ENCODE measurements around the gene CHEK2.
A peak's percentile ranks its signal among the peaks of the same experiment; 100 is the strongest.

Gene CHEK2

DNA sequence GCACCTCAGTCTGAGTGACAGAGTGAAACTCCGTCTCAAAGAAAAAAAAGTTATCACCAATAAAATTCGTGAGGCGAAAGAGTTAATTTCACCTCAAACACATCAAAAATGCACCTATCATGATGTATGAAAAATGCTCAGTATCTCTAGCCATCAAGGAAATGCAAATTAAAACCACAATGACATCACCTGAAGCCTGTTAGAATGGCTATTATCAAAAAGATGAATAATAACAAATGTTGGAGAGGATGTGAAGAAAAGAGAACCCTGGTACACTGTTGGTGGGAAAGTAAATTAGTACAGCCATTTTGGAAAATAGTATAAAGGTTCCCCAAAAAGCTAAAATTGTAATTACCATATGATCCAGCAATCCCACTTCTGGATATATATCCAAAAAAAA lies 23.6 kb downstream of the CHEK2 start:
- H3K9me3 ChIP-seq: no peaks in the 10 kb centered on the region
- H3K4me2 ChIP-seq: no peak overlapping the region
- TF ChIP-seq Cebpa-rat (IDR thresholded peaks at IDR 0.05): no peak
- no peak overlapping the region for H3K9ac ChIP-seq
- H3K27ac ChIP-seq: no peak overlapping the region
- H3K27me3 ChIP-seq: no peaks in the 10 kb centered on the region
- H3K36me3 ChIP-seq: peaks cover 91% of the 10 kb centered on the region
- H4K20me1 ChIP-seq: 0 out of 2 replicates have a peak, but pooled peaks cover under 1% of the 10 kb centered on the region
- H3K4me1 ChIP-seq: no peaks in the 10 kb centered on the region
- H3K4me3 ChIP-seq: no peak overlapping the region

DNA sequence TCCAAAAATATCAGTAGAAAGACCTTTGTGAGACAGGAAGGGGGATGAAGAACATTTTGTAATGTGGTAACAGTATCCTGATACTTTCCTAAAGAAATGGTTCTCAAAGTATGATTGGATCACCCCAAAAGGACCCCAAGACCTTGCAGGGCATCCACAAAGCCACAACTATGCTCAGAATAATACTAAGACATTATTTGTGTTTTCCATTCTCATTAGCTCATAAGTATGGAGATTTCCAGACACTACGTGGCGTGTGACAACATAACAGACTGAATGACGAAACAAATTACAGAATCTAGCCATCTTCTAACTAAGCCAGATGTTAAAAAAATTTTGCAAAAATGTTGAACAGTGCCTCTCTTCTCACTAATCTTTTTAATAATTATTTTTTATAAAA lies 24.9 kb downstream of the CHEK2 start:
- Histone ChIP-seq H3K4me2 (no peak overlapping the region), H3K9me3 (no peaks in the 10 kb centered on the region), H4K20me1 (peaks cover 5% of the 10 kb centered on the region; the same call in 1 of the 2 replicates), H3K4me3 (no peak overlapping the region), H3K4me1 (no peaks in the 10 kb centered on the region), H3K9ac (no peak overlapping the region), H3K27ac (no peak overlapping the region), H3K36me3 (peaks cover 91% of the 10 kb centered on the region), H3K27me3 (no peaks in the 10 kb centered on the region)
- TF ChIP-seq Cebpa-rat (IDR thresholded peaks at IDR 0.05): no peak

DNA sequence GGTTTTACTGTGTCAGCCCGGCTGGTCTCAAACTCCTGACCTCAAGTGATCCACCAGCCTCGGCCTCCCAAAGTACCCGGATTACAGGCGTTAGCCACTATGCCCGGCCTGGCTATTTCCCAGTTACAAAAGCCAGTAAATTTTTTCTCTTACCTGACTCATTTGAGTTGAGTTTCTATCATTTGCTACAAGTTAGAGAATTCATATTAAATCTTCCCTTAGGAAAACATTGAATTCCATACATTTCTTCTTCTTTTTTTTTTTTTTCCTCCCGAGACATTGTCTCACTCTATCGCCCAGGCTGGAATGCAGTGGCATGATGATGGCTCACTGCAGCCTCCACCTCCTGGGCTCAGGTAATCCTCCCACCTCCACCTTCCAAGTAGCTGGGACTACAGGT lies 26.0 kb downstream of the CHEK2 start:
- Histone ChIP-seq H3K4me3 (no peak overlapping the region), H3K9ac (no peak overlapping the region), H3K36me3 (peaks cover 89% of the 10 kb centered on the region), H3K4me1 (no peaks in the 10 kb centered on the region), H4K20me1 (peaks cover 5% of the 10 kb centered on the region; the same call in 1 of the 2 replicates), H3K27me3 (no peaks in the 10 kb centered on the region), H3K27ac (no peak overlapping the region), H3K9me3 (no peaks in the 10 kb centered on the region), H3K4me2 (no peak overlapping the region)
- TF ChIP-seq Cebpa-rat (IDR thresholded peaks at IDR 0.05): no peak

DNA sequence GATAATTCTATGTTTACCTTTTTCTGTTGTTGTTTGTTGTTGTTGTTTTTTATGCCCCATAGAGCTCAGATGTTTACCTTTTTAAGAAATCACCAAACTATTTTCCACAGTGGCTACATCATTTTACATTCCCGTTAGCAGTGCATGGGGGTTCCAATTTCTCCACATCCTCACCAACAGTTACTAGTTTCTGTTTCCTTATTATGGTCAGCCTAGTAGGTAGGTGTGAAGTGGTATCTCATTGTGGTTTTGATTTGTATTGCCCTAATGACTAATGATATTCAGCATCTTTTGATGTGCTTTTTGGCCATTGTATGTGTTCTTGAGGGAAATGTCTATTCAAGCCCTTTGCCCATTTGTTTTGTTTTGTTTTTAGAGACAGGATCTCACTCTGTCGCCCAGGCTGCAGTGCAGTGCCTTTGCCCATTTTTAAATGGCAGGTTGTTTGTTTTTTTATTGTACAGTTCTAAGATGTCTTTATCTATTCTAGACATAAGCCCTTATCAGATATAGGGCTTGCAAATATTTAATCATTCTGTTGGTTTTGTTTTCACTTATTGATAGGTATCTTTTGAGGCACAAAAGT lies 27.5 kb downstream of the CHEK2 start:
- H3K27me3 ChIP-seq: no peaks in the 10 kb centered on the region
- no peak overlapping the region for H3K9ac ChIP-seq
- H3K36me3 ChIP-seq: peaks cover 93% of the 10 kb centered on the region
- no peaks in the 10 kb centered on the region for H3K4me1 ChIP-seq
- no peaks in the 10 kb centered on the region for H3K9me3 ChIP-seq
- peaks cover 5% of the 10 kb centered on the region; the same call in 1 of the 2 replicates for H4K20me1 ChIP-seq
- TF ChIP-seq Cebpa-rat (IDR thresholded peaks at IDR 0.05): no peak
- H3K4me2 ChIP-seq: no peak overlapping the region
- H3K27ac ChIP-seq: no peak overlapping the region
- no peak overlapping the region for H3K4me3 ChIP-seq

DNA sequence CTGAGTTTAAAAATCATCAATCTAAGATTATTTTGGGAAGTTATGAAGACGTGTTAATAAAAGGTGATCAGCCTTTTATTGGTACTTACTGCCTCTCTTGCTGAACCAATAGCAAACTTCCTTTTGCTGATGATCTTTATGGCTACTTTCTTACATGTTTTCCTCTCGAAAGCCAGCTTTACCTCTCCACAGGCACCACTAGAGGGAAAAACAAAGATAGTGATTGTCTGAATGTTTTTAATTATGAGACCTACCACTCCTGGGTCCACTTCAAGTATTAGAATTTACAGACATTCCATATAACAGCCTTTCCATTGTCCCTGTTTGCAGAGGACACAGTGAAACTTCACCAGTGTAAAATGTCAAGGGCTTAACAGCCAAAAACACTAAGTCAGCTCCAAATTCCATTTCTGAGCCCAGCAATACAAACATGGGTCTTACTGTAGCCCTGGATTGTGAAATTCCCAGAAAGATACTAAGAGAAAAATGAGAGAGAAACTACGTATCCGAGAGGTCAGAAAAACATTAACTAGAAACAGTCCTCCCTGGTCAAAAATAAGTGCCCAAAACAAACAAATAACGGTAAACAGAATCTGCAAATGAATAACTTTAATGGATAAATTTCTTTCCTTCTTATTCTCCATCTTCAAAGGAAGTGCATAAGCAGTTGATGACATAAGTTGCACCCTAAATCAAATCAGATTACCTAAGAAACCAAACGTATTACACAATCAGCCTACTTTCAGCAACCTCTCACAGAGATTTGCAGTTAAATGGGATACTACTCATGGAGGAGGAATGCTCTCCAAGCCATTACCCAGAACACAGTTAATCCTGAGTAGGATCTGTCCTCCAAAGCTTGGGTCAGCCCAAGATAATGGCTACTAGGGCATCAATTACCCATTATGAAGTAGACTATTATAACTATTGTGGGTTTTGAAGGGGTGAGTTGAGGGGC lies 29.5 kb downstream of the CHEK2 start:
- H3K27me3 ChIP-seq: no peaks in the 10 kb centered on the region
- H3K9me3 ChIP-seq: no peaks in the 10 kb centered on the region
- H3K36me3 ChIP-seq: peaks cover 92% of the 10 kb centered on the region
- H3K4me3 ChIP-seq: no peak overlapping the region
- no peak overlapping the region for H3K9ac ChIP-seq
- H3K27ac ChIP-seq: no peak overlapping the region
- peaks cover 5% of the 10 kb centered on the region; the same call in 1 of the 2 replicates for H4K20me1 ChIP-seq
- no peak overlapping the region for H3K4me2 ChIP-seq
- H3K4me1 ChIP-seq: no peaks in the 10 kb centered on the region; the same call in 1 of the 2 replicates
- TF ChIP-seq Cebpa-rat (IDR thresholded peaks at IDR 0.05): peak; percentile 47; the same call in 1 of the 2 replicates

DNA sequence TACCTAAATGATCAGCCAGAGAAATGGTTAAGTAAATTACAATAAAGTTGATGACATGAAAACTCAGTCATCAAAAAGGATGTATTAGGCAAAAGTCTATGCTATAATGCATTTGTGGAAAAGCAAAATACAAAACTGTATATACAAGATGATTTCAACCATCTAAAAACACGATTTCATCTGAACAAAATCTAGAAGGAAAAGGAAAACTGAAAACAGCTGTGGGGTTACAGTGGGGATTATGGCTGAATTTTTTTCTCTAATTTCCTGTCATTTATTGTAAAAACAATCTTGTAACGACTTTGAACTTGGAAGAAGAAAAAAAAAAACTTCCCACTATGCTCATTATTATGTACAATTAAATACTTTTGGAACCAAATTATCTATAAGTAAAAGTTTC lies 30.3 kb downstream of the CHEK2 start:
- H3K4me1 ChIP-seq: peaks cover 3% of the 10 kb centered on the region; the same call in 1 of the 2 replicates
- H3K4me3 ChIP-seq: no peak overlapping the region
- no peaks in the 10 kb centered on the region for H3K9me3 ChIP-seq
- H3K27ac ChIP-seq: no peak overlapping the region
- no peaks in the 10 kb centered on the region for H3K27me3 ChIP-seq
- H3K9ac ChIP-seq: no peak overlapping the region
- peaks cover 92% of the 10 kb centered on the region for H3K36me3 ChIP-seq
- no peak overlapping the region for H3K4me2 ChIP-seq
- TF ChIP-seq Cebpa-rat (IDR thresholded peaks at IDR 0.05): no peak
- H4K20me1 ChIP-seq: peaks cover 5% of the 10 kb centered on the region; the same call in 1 of the 2 replicates

DNA sequence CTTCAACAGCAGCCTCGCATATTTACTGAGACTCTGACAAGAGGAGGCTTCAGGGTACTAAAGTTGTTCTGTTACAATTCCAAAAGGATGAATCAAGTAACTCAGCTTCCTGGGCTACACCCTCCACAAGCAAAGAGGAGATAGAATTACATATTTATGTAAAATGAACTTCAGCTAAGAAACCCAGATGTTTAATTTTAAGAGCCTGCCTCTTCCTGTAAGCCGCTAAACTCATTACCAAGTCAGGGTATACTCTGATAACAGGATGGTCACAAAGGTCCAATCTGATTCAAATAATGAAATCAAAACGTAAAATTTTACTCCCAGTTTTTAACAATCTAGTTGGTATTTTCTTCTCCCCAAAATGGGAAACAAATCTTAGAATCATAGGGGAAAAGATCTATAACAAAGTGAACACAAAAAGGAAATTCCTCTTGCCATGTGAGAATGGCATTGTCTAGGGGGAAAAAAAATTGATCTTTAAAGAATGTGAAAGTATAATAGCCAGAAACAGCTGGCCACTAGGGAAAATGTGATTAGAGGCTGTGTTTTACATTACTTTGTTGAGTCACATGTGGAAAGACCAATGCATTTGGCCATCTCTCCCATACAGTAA lies 30.9 kb downstream of the CHEK2 start:
- no peaks in the 10 kb centered on the region for H3K9me3 ChIP-seq
- H3K4me1 ChIP-seq: peaks cover 3% of the 10 kb centered on the region; the same call in 1 of the 2 replicates
- H3K9ac ChIP-seq: no peak overlapping the region
- peaks cover 5% of the 10 kb centered on the region; the same call in 1 of the 2 replicates for H4K20me1 ChIP-seq
- H3K36me3 ChIP-seq: peaks cover 92% of the 10 kb centered on the region
- no peak overlapping the region for H3K4me3 ChIP-seq
- no peaks in the 10 kb centered on the region for H3K27me3 ChIP-seq
- H3K4me2 ChIP-seq: no peak overlapping the region
- no peak overlapping the region for H3K27ac ChIP-seq
- no peak for TF ChIP-seq Cebpa-rat (IDR thresholded peaks at IDR 0.05)

DNA sequence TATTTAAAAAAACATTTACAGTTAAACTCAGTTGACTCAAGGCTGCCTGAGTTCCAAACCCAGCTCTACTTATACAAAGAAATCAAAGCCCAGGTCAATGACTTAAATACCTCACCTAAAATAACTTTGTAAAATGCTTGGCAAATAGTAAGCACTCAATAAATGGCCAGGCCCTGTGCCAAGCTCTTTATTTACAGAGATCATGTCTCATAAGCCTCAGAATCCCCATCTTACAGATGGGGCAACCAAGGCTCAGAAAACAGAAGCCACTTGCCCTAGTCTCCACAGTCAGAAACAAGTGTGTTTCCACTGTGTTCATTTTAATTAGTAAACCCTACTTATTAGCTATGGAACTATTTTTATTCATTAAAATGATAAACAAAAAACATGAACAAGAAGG lies 31.5 kb downstream of the CHEK2 start:
- TF ChIP-seq Cebpa-rat (IDR thresholded peaks at IDR 0.05): no peak
- H3K9ac ChIP-seq: no peak overlapping the region

DNA sequence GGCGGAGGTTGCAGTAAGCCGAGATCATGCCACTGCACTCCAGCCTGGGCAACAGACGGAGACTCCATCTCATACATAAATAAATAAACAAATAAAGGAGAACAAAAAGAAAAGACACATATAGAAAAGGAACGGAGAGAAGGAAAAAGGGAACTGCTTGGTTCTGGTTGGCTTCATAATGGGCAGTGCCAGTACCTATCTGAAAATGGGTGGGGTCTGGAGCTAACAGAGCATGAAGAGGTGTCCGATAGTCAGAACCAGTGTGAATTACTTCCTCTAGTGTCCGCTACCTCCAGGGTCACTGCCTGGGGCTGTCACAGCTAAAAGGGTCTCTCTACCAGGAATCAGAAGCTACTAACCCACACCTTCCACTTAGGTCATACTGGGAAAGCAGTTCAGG lies 34.8 kb downstream of the CHEK2 start:
- no peaks in the 10 kb centered on the region for H3K27me3 ChIP-seq
- no peak for TF ChIP-seq Cebpa-rat (IDR thresholded peaks at IDR 0.05)
- no peak overlapping the region for H3K4me2 ChIP-seq
- no peak overlapping the region for H3K9ac ChIP-seq
- peaks cover 91% of the 10 kb centered on the region for H3K36me3 ChIP-seq
- H4K20me1 ChIP-seq: no peaks in the 10 kb centered on the region
- peaks cover 8% of the 10 kb centered on the region; the same call in 1 of the 2 replicates for H3K4me1 ChIP-seq
- H3K4me3 ChIP-seq: no peak overlapping the region
- no peaks in the 10 kb centered on the region for H3K9me3 ChIP-seq
- H3K27ac ChIP-seq: no peak overlapping the region

More for the DNA sequence above, 31.5 kb downstream of the CHEK2 start:
- H3K4me1 ChIP-seq: peaks cover 3% of the 10 kb centered on the region; the same call in 1 of the 2 replicates
- H3K4me3 ChIP-seq: no peak overlapping the region
- peaks cover 5% of the 10 kb centered on the region; the same call in 1 of the 2 replicates for H4K20me1 ChIP-seq
- H3K27me3 ChIP-seq: no peaks in the 10 kb centered on the region
- H3K27ac ChIP-seq: no peak overlapping the region
- peaks cover 94% of the 10 kb centered on the region for H3K36me3 ChIP-seq
- H3K9me3 ChIP-seq: no peaks in the 10 kb centered on the region
- no peak overlapping the region for H3K4me2 ChIP-seq

Measured in BLaER1 (cell line).